NCI-H510A treated with DMSO at 0.1 percent for 48 hours (cell line): ENCODE measurements around the gene CABYR.
"Not testable (repeated sequence)": the region's sequence is repeated elsewhere in the genome, so short reads cannot be mapped to it uniquely, and the experiment has no call there.

Source experiments
- DNase-seq: peaks from one replicate; lab custom pipeline; 2025; lab: John Stamatoyannopoulos, UW

Gene CABYR

GRCh38 chr18:24128700-24129099 is 10.2 kb upstream of the CABYR start:
- no peak for DNase-seq

DNA sequence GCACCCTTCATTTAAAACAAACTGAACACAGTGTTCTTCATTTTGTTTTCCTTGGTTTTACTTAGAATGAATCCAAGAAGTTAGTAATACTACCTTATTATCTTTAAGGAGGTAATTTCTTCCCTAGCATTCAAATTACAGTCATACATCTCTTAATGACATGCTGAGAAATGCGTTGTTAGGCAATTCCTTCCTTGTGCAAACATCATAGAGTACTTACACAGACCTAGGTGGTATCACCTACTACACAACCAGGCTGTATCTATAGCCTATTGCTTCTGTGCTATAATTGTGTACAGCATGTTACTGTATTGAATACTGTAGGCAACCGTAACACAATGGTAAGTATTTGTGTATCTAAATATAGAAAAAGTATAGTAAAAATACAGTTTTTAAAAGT is 8.4 kb upstream of the CABYR start:
- no peak for DNase-seq

GRCh38 chr18:24136967-24137373 is 1.9 kb upstream of the CABYR start:
- DNase-seq: peak; percentile 50

DNA sequence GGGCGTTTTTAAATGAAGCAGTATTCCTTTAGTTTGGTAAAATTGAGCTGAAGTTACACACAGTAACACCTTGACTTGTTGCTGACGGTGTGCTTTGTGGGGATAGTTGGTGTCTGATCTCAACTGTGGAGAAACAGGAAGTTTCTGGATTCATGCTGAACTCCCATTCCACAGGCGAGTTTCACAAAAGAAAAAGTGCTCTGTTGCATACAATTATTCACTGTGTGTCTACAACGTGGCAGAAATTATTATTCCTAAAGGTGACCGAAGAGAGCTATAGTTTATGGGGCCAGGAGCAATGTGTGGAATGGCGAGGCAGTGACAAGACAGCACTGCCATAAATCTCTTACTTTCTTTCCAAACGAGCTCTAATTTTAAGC is 463 bp upstream of the CABYR start:
- no peak for DNase-seq

DNA sequence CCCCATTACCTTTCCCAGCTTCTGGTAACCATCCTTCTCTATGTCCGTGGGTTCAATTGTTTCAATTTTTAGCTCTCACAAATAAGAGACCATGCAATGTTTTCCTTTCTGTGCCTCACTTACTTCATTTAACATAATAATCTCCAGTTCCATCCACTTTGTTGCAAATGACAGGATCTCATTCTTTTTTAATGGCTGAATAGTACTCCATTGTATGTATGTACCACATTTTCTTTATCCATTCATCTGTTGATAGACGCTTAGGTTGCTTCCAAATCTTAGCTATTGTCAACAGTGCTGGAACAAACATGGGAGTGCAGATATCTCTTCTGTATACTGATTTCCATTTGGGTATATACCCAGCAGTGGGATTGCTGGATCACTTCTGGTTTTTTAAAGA is 1.8 kb downstream of the CABYR start:
- no peak for DNase-seq

- no peak for DNase-seq
These were observed 3.5 kb downstream of the CABYR start for GRCh38 chr18:24142376-24142775.

DNA sequence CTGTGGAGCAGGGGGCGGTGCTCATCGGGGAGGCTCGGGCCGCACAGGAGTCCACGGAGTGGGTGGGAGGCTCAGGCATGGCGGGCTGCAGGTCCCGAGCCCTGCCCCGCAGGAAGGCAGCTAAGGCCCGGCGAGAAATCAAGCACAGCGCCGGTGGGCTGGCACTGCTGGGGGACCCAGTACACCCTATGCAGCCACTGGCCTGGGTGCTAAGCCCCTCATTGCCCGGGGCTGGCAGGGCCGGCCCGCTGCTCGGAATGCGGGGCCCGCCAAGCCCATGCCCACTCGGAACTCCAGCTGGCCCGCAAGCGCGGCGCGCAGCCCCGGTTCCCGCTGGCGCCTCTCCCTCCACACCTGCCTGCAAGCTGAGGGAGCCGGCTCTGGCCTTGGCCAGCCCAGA is 10.7 kb downstream of the CABYR start:
- not testable (repeated sequence) for DNase-seq

DNA sequence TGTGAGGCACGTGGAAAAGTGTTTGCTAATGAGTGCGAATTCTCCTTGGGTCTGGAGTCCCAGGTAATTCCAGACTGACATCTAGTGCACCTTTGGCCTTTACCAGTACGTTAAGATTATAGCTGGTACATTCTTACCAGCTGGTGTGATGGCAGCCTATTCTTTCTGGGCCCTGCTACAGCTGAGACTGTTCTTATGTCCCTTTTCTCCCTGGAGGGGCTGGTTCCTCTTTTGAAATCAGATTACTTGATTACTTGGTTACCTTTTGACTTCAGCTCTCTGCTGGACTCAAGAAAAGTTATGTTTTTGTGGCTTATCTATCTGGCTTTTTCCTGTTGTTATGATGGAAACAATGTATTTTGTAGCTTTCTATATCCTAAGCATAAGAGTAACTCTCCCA is 14.5 kb downstream of the CABYR start:
- no peak for DNase-seq

- no peak for DNase-seq
These were observed 19.0 kb downstream of the CABYR start for GRCh38 chr18:24157855-24158254.

- DNase-seq: no peak
These were observed 21.2 kb downstream of the CABYR start for GRCh38 chr18:24160086-24160485.

DNA sequence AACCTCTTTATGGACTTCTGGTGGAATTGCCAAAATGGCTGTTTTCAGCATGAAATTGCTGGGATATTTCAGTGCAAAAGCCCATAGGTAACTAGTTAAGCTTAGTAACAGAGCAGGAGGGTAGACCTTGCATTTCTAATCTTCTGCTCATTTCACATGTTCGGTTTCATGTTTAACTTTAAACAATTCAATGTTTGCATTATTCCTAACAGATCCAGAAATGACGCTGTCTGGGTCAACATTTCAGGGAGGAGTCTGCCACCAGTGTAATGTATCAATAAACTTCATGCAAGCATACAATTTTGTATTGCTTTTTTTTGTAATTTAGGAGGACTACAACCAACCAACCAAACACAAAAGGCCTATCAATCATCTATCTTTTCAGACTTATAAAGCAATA is 22.4 kb downstream of the CABYR start:
- DNase-seq: no peak

- no peak for DNase-seq
These were observed 29.6 kb downstream of the CABYR start for GRCh38 chr18:24168496-24168895.

- no peak for DNase-seq
These were observed 31.5 kb downstream of the CABYR start for GRCh38 chr18:24170360-24170759.

- no peak for DNase-seq
These were observed 35.1 kb downstream of the CABYR start for GRCh38 chr18:24173997-24174396.

DNA sequence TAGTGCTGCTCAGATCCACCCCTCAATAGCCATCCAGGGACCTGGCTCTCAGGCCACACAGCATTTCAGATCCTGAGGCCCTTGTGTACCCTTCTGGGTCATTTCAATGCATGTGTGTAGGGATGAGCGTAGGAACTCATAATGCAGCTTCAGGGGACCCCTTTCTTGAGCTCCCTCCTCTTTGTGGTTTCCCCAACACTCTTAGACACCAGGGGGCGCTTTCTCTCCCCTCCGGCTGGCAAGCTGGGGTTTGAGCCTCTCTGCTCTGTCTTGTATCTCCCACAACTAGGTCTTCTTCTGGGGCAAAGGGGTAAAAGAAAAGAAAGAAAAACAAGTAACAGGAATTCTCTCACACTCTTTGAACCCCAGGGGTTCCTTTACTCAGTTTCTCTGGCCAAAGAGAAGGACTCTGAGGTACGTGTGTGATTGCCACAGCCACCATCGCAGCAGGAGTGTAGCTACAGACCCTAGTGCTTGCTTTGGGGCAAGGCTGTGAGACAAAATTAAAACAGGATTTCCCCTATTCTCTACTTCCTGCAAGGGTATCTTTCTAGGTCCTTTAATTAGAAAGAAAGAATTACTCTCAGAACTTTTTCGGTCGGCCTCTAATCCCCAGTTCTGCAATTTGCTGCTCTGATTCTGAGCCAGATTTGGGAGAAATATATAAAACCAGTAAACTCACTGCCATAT is 38.0 kb downstream of the CABYR start:
- no peak for DNase-seq

- DNase-seq: no peak
These were observed 38.8 kb downstream of the CABYR start for GRCh38 chr18:24177499-24178133.

- DNase-seq: no peak
These were observed 41.2 kb downstream of the CABYR start for GRCh38 chr18:24180048-24180447.

DNA sequence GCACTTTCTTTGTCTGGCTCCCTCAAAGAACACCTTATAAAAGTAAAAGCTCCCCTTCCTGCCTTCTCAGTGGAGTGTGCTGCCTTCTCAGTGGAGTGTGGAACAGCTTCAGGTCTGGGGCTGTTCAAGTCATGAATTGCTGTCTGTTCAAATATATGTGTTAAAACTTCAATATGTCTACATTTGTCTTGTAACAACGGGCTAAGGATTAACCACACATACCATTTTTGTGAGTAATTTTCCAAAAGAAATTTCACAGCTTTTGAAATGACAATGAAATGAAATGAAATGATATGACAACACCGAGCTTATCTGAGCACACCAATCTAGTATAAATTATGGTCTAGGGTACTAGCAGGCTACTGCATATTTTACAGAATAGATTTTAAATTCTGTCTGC is 42.9 kb downstream of the CABYR start:
- DNase-seq: no peak

GRCh38 chr18:24185805-24186204 is 46.9 kb downstream of the CABYR start:
- DNase-seq: no peak

- no peak for DNase-seq
These were observed 48.2 kb downstream of the CABYR start for GRCh38 chr18:24187049-24187448.

- no peak for DNase-seq
These were observed 48.8 kb downstream of the CABYR start for GRCh38 chr18:24187689-24188088.

DNA sequence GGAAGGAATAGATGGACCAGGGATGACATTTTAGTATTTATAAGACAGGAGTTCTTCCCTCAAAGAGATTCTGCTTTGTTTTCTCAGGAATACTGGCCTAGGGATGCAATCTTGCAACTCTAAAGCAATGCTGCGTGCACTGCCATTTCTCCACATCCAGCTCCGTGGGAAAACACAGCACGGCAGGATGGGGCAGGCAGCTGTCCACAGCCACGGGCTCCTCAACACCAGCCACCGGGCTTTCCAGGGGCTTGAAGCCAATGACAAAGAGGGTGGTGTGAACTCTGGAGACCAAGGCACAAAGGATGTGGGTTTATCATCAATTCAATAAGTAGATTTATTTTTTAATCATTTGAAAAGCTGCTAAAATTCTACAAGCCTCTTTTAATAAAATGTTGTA is 49.3 kb downstream of the CABYR start:
- DNase-seq: no peak

DNA sequence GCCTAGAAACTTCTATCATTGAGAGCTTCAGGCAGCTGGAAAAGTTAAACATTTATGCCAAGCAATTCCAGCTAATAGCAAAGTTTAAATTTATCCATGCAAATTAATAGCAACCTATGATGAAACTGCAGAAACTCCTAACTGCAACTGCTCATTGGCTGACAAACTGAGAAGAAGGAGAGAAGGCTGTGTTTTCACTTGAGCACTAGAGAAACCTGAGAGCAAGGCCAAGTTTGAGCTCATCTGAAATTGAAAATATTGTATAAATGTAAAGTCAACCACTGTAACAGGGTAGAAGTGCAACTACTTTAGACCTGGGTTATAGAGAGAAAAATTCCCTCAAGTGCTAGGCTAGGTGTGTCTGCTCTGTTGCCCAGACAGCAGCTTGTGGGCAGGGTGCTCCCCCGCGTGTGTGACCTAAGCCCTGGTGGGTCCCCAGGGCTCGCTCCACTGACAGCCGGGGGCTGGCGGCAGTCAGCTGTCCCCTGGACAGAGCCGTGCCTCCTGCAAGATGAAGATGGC is 50.2 kb downstream of the CABYR start:
- no peak for DNase-seq
